SIG-M5 (cell line): ENCODE results near the gene PRRC2B.
"Not testable (repeated sequence)": the region's sequence is repeated elsewhere in the genome, so short reads cannot be mapped to it uniquely, and the experiment has no call there.

Experiments used
- DNase-seq: peaks from one replicate; lab custom pipeline; 2025; lab: John Stamatoyannopoulos, UW

The PRRC2B gene

GRCh38 chr9:131472085-131472484 lies 78.2 kb downstream of the PRRC2B start:
- not testable (repeated sequence) for DNase-seq

- DNase-seq: no peak
These were observed 79.5 kb downstream of the PRRC2B start for GRCh38 chr9:131473198-131473885.

DNA sequence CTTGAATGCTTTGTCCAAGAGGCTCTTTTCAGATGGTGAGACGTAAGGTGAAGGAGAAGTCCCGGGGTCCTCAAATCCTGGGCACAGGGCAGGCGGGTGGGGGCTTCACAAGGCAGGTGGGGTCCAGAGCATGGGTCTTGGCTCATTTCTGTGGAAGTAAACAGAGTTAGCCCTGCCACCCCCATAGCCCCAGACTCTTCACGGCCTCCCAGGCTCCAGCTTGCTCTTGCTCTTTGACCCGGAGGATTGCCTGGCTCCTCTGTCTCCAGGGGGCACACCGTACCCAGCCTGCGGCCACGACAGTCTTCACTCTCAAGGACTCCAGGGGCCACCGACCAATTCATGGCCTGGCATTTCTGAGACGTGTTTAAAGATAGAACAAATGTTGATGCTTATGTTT lies 80.0 kb downstream of the PRRC2B start:
- DNase-seq: no peak

GRCh38 chr9:131474711-131475110 lies 80.8 kb downstream of the PRRC2B start:
- no peak for DNase-seq

DNA sequence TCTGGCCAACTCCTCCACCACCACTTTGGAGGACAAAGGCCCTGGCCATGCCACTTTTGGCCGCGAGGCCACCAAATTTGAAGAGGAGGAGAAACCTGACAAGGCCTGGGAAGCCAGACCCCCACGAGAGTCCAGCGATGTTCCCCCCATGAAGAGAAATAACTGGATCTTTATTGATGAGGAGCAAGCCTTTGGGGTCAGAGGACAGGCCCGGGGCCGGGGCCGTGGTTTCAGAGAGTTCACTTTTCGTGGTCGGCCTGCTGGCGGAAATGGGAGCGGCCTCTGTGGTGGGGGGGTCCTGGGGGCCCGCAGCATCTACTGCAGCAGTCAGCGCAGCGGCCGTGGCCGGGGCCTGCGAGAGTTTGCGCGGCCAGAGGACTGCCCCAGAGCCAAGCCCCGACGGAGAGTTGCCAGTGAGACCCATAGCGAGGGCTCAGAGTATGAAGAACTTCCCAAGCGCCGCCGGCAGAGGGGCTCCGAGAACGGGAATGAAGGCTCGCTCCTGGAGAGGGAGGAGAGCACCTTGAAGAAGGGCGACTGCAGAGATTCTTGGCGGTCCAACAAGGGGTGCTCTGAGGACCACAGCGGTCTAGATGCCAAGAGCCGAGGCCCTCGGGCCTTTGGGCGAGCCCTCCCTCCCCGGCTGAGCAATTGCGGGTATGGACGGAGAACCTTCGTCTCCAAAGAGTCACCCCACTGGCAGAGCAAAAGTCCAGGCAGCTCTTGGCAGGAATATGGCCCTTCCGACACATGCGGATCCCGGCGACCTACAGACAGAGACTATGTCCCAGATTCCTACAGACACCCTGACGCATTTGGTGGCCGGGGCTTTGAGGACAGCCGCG lies 81.4 kb downstream of the PRRC2B start:
- DNase-seq: no peak

- DNase-seq: no peak
These were observed 82.3 kb downstream of the PRRC2B start for GRCh38 chr9:131475956-131476776.

- DNase-seq: no peak
These were observed 83.0 kb downstream of the PRRC2B start for GRCh38 chr9:131476777-131477345.

DNA sequence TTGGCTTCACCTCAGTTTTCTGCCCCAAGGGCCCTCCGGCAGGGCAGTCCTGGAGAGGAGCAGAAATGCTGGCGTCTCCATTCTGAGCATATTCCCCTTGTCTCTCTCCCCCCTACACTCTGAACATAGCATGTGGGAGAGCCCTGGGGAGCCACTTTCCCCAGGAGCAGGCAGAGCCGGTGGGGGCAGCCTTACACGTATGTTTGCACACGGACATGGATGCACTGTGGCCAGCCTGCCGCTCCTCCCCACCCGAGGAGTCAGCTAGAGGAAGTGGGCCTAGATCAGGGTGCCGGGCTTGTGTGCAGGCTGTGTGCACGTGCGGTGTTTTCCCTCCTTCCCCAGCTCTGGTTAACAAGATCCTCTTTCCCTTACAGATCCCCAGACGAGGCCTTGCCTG lies 83.5 kb downstream of the PRRC2B start:
- no peak for DNase-seq

DNA sequence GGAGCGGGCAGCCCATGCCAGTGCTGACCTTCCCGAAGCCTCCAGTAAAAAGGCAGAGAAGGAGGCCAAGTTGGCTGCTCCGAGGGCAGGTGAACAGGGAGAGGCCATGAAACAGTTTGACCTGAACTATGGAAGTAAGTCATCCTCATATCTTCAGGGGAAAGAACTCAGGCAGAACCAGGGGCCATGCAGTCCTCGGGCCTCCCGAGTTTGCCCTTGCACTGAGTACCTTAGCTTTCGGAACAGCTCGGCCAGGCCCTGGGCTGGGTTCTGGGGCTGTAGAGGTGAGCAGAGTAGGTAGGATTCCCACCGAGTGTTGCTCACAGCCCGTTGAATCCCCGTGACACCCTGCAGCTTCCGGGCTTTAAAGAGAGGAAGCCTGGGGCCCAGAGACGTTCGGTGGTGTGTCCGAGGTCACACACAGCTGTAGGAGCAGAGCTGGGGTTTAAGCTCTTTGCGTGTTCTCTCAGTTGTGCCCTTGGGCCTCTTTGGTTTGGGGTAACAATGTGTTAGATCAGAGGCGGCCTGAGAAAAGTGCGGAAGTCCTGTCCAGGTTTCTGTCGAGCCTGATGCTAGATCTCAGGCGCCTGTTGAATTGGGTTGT lies 84.0 kb downstream of the PRRC2B start:
- DNase-seq: no peak

DNA sequence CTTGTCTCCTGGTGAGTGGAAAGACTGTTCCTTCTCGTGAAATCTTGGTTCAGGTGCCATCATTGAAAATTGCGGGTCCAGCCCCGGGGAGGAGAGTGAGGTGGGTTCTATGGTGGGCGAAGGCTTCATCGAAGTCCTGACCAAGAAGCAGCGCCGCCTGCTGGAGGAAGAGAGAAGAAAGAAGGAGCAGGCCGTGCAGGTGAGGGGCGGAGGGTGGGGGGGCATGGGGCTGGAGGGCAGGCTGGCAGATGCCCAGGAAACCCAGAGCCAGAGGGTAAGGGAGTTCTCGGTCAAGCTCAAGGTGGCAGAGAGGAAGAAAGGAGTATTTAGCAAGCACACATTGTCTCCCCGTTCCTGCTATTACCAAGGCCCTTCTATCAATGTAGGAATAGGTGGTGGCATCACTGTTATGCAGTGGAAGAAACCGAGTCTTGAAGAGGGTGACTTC lies 84.6 kb downstream of the PRRC2B start:
- DNase-seq: no peak

DNA sequence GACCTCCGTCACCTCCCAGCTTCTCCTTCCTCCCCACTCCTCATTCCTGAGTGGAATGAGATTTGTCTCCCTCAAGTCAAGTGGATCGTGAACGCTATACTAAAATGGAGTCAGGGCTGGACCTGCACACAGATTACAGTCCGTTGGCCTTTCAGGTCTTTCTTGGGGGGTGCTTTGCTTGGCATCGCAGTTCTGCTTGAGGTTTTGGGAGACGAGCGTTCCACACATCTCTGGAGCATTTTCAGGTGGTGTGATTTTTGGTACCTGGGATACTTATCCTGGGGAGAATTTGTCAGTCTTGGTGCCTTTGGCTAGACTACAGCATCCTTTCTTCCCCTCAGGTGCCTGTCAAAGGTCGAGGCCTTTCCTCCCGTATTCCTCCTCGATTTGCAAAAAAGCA lies 85.0 kb downstream of the PRRC2B start:
- no peak for DNase-seq

- no peak for DNase-seq
These were observed 86.4 kb downstream of the PRRC2B start for GRCh38 chr9:131480258-131480657.

GRCh38 chr9:131481441-131482342 lies 87.8 kb downstream of the PRRC2B start:
- no peak for DNase-seq

DNA sequence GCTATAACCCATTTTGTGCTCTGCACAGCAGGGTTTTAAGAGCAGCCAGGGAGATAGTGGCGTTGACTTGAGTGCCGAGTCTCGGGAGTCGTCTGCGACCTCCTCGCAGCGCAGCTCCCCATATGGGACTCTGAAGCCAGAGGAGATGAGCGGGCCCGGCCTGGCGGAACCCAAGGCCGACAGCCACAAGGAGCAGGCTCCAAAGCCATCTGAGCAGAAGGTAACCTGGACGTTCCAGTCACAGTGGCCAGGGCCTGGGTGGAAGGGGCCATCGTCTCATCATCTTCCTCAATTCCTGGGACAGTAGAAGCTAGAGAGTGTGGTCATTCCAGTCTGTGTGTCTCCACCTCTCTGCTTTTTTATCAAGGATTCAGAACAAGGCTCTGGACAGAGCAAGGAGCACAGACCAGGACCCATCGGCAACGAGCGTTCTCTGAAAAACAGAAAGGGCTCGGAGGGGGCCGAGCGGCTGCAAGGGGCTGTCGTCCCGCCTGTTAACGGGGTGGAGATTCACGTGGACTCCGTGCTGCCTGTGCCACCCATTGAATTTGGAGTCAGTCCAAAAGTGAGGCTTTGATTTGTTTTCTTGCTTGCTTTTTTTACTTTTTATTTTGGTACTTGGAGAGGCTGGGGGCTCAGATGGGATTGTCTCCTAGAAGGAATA lies 88.6 kb downstream of the PRRC2B start:
- no peak for DNase-seq

DNA sequence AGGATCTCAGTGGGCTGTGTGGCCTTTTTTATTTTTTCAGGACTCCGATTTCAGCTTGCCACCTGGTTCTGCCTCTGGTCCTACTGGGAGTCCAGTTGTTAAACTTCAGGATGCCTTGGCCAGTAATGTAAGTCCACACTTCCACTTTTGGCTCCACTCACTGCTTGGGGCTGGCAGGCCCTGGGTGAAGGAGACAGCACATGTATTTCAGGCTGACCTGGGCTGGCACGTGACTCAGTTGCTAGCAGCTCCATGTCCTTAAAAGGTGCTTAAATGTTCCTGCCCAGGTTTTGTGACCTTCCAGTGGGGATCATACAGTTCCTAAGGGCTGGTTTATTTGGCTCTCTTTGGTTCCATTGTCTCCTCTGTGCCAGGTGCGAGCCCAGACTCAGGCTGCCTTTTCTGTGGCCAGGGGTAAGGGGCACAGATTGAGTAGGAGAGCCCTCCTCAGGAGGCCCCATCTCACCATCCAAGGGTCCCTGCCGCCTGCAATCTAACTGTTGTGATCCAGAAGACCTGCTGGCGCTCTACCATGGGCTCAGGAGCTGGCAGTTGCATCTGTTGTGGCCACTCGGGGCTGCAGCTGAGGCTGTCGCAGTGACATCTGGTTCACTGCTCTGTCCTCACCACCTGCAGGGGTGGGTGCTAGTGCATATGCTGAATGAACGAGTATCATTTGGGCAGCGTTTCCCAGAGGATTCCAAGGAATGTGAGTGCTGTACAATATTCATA lies 89.6 kb downstream of the PRRC2B start:
- DNase-seq: no peak

GRCh38 chr9:131484051-131484445 lies 90.2 kb downstream of the PRRC2B start:
- DNase-seq: no peak

- DNase-seq: no peak
These were observed 90.8 kb downstream of the PRRC2B start for GRCh38 chr9:131484560-131485185.

- no peak for DNase-seq
These were observed 91.3 kb downstream of the PRRC2B start for GRCh38 chr9:131485206-131485605.
